Adrenal gland (tissue), 12 donors: Measurements from ENCODE around the gene SLC5A10. TPM values are rescaled to one million over a fixed set of nuclear protein-coding genes. Genes with fewer than 3 reads are reported as not detected.
"Not testable (repeated sequence)": the region's sequence is repeated elsewhere in the genome, so short reads cannot be mapped to it uniquely, and the experiment has no call there.

Experiments used
- DNase-seq, 7 donors: peaks; one replicate each; pipeline ENCODE4 v3.0.0-alpha.2; 2019 to 2020
- H3K27ac ChIP-seq, 5 donors: fragments of 200-600 bp; sonication (generic) in 4 of 5; 1 replicate in 3 of 5; 2 replicates in 2 of 5; pipeline versions ENCODE4 v1.5.1 to v1.8.0; 2016 to 2020; ENCODE audit warnings: mild to moderate bottlenecking in 1 of 5
- H3K27me3 ChIP-seq: fragments of 200-600 bp; 2 replicates; pipeline ENCODE4 v1.8.0; 2021
- H3K36me3 ChIP-seq, 2 donors: fragments of 200-600 bp; replicated peaks in 1 of 2; 1 replicate in 1 of 2; 2 replicates in 1 of 2; pipeline versions ENCODE4 v1.5.1 to v1.8.0; 2018 to 2022
- H3K4me1 ChIP-seq, 2 donors: fragments of 200-600 bp; replicated peaks in 1 of 2; 1 replicate in 1 of 2; 2 replicates in 1 of 2; pipeline versions ENCODE4 v1.5.1 to v1.8.0; 2018 to 2021
- H3K4me3 ChIP-seq, 4 donors: fragments of 200-600 bp; sonication (generic) in 3 of 4; one replicate each; pipeline ENCODE4 v1.5.1; 2016 to 2018
- H3K9me3 ChIP-seq, 3 donors: fragments of 200-600 bp; sonication (generic) in 1 of 3; replicated peaks in 1 of 3; 1 replicate in 2 of 3; 2 replicates in 1 of 3; pipeline versions ENCODE4 v1.5.1 to v1.8.0; 2016 to 2021
- CTCF ChIP-seq, 6 experiments: fragments of 450-650 bp in 4 of 6; fragments of 200-600 bp in 2 of 6; sonication (generic) in 1 of 6; IDR thresholded peaks; 1 replicate in 5 of 6; 2 replicates in 1 of 6; pipeline versions ENCODE4 v1.5.1 to v1.8.0; 2016 to 2021; ENCODE audit warnings: antibody characterized with exemption in 6 of 6, mild to moderate bottlenecking in 2 of 6, moderate library complexity in 1 of 6
- POLR2A ChIP-seq, 2 donors: fragments of 450-650 bp; IDR thresholded peaks; one replicate each; pipeline ENCODE4 v1.6.1; 2017; ENCODE audit warnings: antibody characterized with exemption in 2 of 2, mild to moderate bottlenecking in 2 of 2, moderate library complexity in 1 of 2
- WGBS, 4 donors: extraction: QIAGEN DNeasy Blood & Tissue Kit in 2 of 4; methylation state at CpG; one replicate each; pipeline versions ENCODE4 v1.1.5 to v1.1.7; 2013 to 2017; 5-methylcytosine and 5-hydroxymethylcytosine counted together
- intact Hi-C, 2 donors: fragments of 100-400 bp; cut with DNase I; formaldehyde crosslinking; loops; one replicate each; pipeline versions ENCODE4 v1.14.1 to v1.15.0; 2022 to 2023
- polyA plus RNA-seq, 3 donors: library from polyadenylated mRNA; stranded (reverse); fragments of 200-250 nt in 2 of 3; fragments of 350-450 nt in 1 of 3; fragmentation: Illumina TruSeq in 1 of 3; extraction: RNeasy Lipid Tissue Mini Kit (QIAGEN cat#74804) in 1 of 3; gene quantifications; one replicate each; pipeline ENCODE4 v1.2.3, GENCODE V29; 2013 to 2014
- total RNA-seq, 9 donors: library from RNA; depleted of rRNA in 4 of 9; stranded (reverse); fragments of >200 nt in 4 of 9; fragments of 120-200 nt in 1 of 9; fragmentation: NEBNext Ultra II Directional in 1 of 9; extraction: Animal tissue kit (Norgen Biotek cat#: 25700) in 1 of 9; gene quantifications; one replicate each; pipeline versions ENCODE4 v1.1.0 to v1.2.4, GENCODE V29; 2013 to 2023
- donor health status: healthy with polysubstance abuse.
- donor health status: Bipolar disorder and iron deficiency.
- donor health status: DM: yes; HTN: yes; CAD: no.
- donor health status: DM: no; HTN: no; CAD: no.
- donor health status: DM: no; HTN: no; CAD: no.
- donor health status: DM: yes; HTN: yes; CAD: no.

Gene SLC5A10
- total and polyA plus RNA-seq, 12 donors = 0.16 to 0.94 (median 0.22) TPM; not detected in 8

- intact Hi-C loops = no loop called here
- Histone ChIP-seq H3K27me3 (no peaks in the 10 kb centered on the region), H3K9me3 (no peaks in the 10 kb centered on the region), H3K36me3 (no peaks in the 10 kb centered on the region), H3K4me3 (no peak overlapping the region), H3K27ac (no peak overlapping the region), H3K4me1 (no peaks in the 10 kb centered on the region)
- no peak for DNase-seq
- WGBS, 4 donors = 65 to 73% (median 65%) methylated on average over 17 to 27 of the region's 27 CpGs
- TF ChIP-seq CTCF (IDR thresholded peaks at IDR 0.05) (no peak), POLR2A (IDR thresholded peaks at IDR 0.05) (no peak)
Measured at GRCh38 chr17:19019041-19019941, 67.3 kb downstream of the SLC5A10 start.

GRCh38 chr17:19020016-19020415, 68.1 kb downstream of the SLC5A10 start:
- Histone ChIP-seq H3K27ac (no peak overlapping the region), H3K36me3 (no peaks in the 10 kb centered on the region), H3K27me3 (no peaks in the 10 kb centered on the region), H3K4me3 (no peak overlapping the region), H3K4me1 (no peaks in the 10 kb centered on the region), H3K9me3 (no peaks in the 10 kb centered on the region)
- intact Hi-C loops = no loop called here
- WGBS, 4 donors = 80 to 94% (median 84%) methylated on average over 1 to 3 of the region's 3 CpGs
- no peak for DNase-seq
- TF ChIP-seq CTCF (IDR thresholded peaks at IDR 0.05) (no peak), POLR2A (IDR thresholded peaks at IDR 0.05) (no peak)

- H3K36me3 ChIP-seq, H3K4me3 ChIP-seq, H3K4me1 ChIP-seq, H3K27ac ChIP-seq, intact Hi-C loops, DNase-seq, H3K27me3 ChIP-seq, H3K9me3 ChIP-seq: not testable (repeated sequence)
- 85 to 97% (median 90%) methylated on average over 4 to 7 of the region's 7 CpGs for WGBS, 4 donors
Measured at GRCh38 chr17:19021011-19021621, 69.2 kb downstream of the SLC5A10 start.

- H3K27ac ChIP-seq = no peak overlapping the region
- no peaks in the 10 kb centered on the region for H3K27me3 ChIP-seq
- DNase-seq = peak in 1 of 7 donors; percentile 39
- WGBS, 4 donors = 91 to 98% (median 92%) methylated on average over 8 to 24 of the region's 24 CpGs
- H3K4me1 ChIP-seq = no peaks in the 10 kb centered on the region
- no peak overlapping the region for H3K4me3 ChIP-seq
- H3K36me3 ChIP-seq = no peaks in the 10 kb centered on the region
- no peaks in the 10 kb centered on the region for H3K9me3 ChIP-seq
- intact Hi-C loops = no loop called here
- TF ChIP-seq CTCF (IDR thresholded peaks at IDR 0.05) = no peak
- no peak for TF ChIP-seq POLR2A (IDR thresholded peaks at IDR 0.05)
Measured at GRCh38 chr17:19021622-19022083, 69.7 kb downstream of the SLC5A10 start.
